Stimulated activated CD8-positive, alpha-beta memory T cell treated with anti-CD3 and anti-CD28 coated beads, Interleukin-7, amount 100 ng/mL, for 48 hours (primary cell): ENCODE measurements around the gene CENPN.

Experiments used
- DNase-seq, 2 donors: peaks; one replicate each; pipeline ENCODE4 v3.0.0-alpha.2; 2020; ENCODE audit warnings: low read depth in 1 of 2; ENCODE audit errors: extremely low read depth in 1 of 2

CENPN gene

GRCh38 chr16:81029930-81030604, 23.1 kb downstream of the CENPN start:
- DNase-seq = no peak

- peak; percentile 60 to 71 for DNase-seq
These were observed 28.5 kb downstream of the CENPN start, which contains the start of gene ATMIN for GRCh38 chr16:81035398-81035974. Gene ATMIN, plus strand, starts transcription at chr16:81035842. Its CDS starts 29 bp downstream, at chr16:81035871.

GRCh38 chr16:81035975-81036750, 29.1 kb downstream of the CENPN start:
- peak in 1 of 2 donors; percentile 11 for DNase-seq

GRCh38 chr16:81036751-81037350, 29.8 kb downstream of the CENPN start:
- no peak for DNase-seq

GRCh38 chr16:81040131-81040530, 33.1 kb downstream of the CENPN start:
- DNase-seq = no peak

- no peak for DNase-seq
These were observed 33.8 kb downstream of the CENPN start for GRCh38 chr16:81040842-81041241.

GRCh38 chr16:81041696-81042095, 34.7 kb downstream of the CENPN start:
- no peak for DNase-seq

- no peak for DNase-seq
These were observed 35.8 kb downstream of the CENPN start for GRCh38 chr16:81042821-81043220.

- DNase-seq = no peak
These were observed 46.7 kb downstream of the CENPN start for GRCh38 chr16:81053761-81054160.

GRCh38 chr16:81060576-81061306, 53.7 kb downstream of the CENPN start:
- no peak for DNase-seq

GRCh38 chr16:81061307-81061640, 54.3 kb downstream of the CENPN start:
- no peak for DNase-seq

- no peak for DNase-seq
These were observed 55.0 kb downstream of the CENPN start for GRCh38 chr16:81061871-81062608.

- DNase-seq = no peak
These were observed 59.7 kb downstream of the CENPN start for GRCh38 chr16:81066681-81067080.

GRCh38 chr16:81067166-81067565, 60.2 kb downstream of the CENPN start:
- DNase-seq = no peak

GRCh38 chr16:81069063-81069462, 62.0 kb downstream of the CENPN start:
- DNase-seq = no peak

- DNase-seq = no peak
These were observed 64.0 kb downstream of the CENPN start for GRCh38 chr16:81070979-81071378.

GRCh38 chr16:81071805-81072204, 64.8 kb downstream of the CENPN start:
- no peak for DNase-seq

- no peak for DNase-seq
These were observed 66.7 kb downstream of the CENPN start for GRCh38 chr16:81073560-81074330.

- DNase-seq = peak; percentile 59 to 73
These were observed 69.6 kb downstream of the CENPN start for GRCh38 chr16:81076566-81077075.
